A673 (cell line): ENCODE measurements around the gene SEZ6L.

Experiments
- EZH2 ChIP-seq: fragments of 200-600 bp; sonication (generic); IDR thresholded peaks from 2 replicates; pipeline ENCODE4 v1.6.1; 2017; ENCODE audit warnings: borderline replicate concordance, low read depth, mild to moderate bottlenecking, mixed read lengths, antibody characterized with exemption, low read length; ENCODE audit not compliant: poor library complexity, severe bottlenecking
- TF ChIP-seq, protein P1 (sequence below): fragments of 300-800, 200-600 bp; sonication (generic); conservative IDR thresholded peaks from 2 replicates; pipeline ENCODE4 v1.5.1; 2017; ENCODE audit warnings: low read depth, mild to moderate bottlenecking, antibody characterized with exemption, low read length, moderate library complexity, mixed read lengths

DNA sequence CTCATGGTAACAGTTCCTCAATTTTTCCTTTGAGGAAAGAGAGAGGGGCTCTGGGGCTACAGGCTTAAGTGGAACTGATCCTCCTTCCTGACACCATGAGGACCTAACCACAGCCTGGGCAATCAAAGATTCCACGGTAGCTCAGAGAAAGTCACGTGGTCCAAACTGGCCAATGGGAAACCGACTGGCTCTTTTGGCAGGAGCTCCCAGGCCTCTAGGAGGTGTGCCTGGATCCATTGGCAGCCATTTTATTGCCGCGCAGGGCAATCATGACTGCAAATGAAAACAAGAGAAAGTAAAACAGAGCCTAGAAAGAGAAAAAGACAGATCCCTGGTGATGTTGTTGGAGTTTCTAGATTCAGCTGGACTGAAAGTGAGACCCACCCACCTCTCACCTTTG, 232.5 kb downstream of the SEZ6L start:
- TF ChIP-seq, protein P1, sequence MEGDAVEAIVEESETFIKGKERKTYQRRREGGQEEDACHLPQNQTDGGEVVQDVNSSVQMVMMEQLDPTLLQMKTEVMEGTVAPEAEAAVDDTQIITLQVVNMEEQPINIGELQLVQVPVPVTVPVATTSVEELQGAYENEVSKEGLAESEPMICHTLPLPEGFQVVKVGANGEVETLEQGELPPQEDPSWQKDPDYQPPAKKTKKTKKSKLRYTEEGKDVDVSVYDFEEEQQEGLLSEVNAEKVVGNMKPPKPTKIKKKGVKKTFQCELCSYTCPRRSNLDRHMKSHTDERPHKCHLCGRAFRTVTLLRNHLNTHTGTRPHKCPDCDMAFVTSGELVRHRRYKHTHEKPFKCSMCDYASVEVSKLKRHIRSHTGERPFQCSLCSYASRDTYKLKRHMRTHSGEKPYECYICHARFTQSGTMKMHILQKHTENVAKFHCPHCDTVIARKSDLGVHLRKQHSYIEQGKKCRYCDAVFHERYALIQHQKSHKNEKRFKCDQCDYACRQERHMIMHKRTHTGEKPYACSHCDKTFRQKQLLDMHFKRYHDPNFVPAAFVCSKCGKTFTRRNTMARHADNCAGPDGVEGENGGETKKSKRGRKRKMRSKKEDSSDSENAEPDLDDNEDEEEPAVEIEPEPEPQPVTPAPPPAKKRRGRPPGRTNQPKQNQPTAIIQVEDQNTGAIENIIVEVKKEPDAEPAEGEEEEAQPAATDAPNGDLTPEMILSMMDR: no peak
- TF ChIP-seq EZH2: no peak
